GM23338 (cell line): ENCODE measurements around the gene NFKB1. TPM values are rescaled to one million over a fixed set of nuclear protein-coding genes. Genes with fewer than 3 reads are reported as not detected.

Source experiments
- ATAC-seq: fragments of 200-7000 bp; cut with Tn5 transposase; 3 replicates; pipeline ENCODE4 v1.9.1; 2020
- DNase-seq: peaks from one replicate; pipeline ENCODE4 v3.0.0-alpha.2; 2015; ENCODE audit warnings: low spot score
- H2AFZ ChIP-seq: fragments of 200-600 bp; sonication (generic); 2 replicates; pipeline ENCODE4 v1.8.0; 2016; ENCODE audit warnings: antibody characterized with exemption, mild to moderate bottlenecking, moderate library complexity
- H3F3A ChIP-seq: fragments of 200-600 bp; sonication (generic); replicated peaks from 2 replicates; pipeline ENCODE4 v1.8.0; 2017; ENCODE audit warnings: antibody characterized with exemption, mixed run types, low read depth
- H3K27ac ChIP-seq: fragments of 200-600 bp; sonication (generic); 2 replicates; pipeline ENCODE4 v1.6.1; 2016; ENCODE audit warnings: low read depth
- H3K27me3 ChIP-seq: fragments of 200-600 bp; sonication (generic); 2 replicates; pipeline ENCODE4 v1.8.0; 2016; ENCODE audit warnings: mild to moderate bottlenecking, mixed run types, moderate library complexity; ENCODE audit not compliant: insufficient read depth
- H3K36me3 ChIP-seq: fragments of 200-600 bp; sonication (generic); 2 replicates; pipeline ENCODE4 v1.8.0; 2016; ENCODE audit warnings: mild to moderate bottlenecking; ENCODE audit not compliant: insufficient read depth
- H3K4me1 ChIP-seq: fragments of 200-600 bp; sonication (generic); 2 replicates; pipeline ENCODE4 v1.8.0; 2016; ENCODE audit warnings: mild to moderate bottlenecking, moderate library complexity; ENCODE audit not compliant: insufficient read depth
- H3K4me2 ChIP-seq: fragments of 200-600 bp; sonication (generic); 2 replicates; pipeline ENCODE4 v1.7.1; 2017; ENCODE audit warnings: mixed run types
- H3K4me3 ChIP-seq: fragments of 200-600 bp; sonication (generic); 2 replicates; pipeline ENCODE4 v1.6.1; 2016; ENCODE audit warnings: mixed run types
- H3K79me2 ChIP-seq: fragments of 200-600 bp; sonication (generic); replicated peaks from 2 replicates; pipeline ENCODE4 v1.8.0; 2017; ENCODE audit warnings: mild to moderate bottlenecking; ENCODE audit not compliant: insufficient read depth
- H3K9me2 ChIP-seq: fragments of 200-600 bp; sonication (generic); 2 replicates; pipeline ENCODE4 v1.8.0; 2017; ENCODE audit not compliant: insufficient read depth
- H4K20me1 ChIP-seq: fragments of 200-600 bp; sonication (generic); replicated peaks from 2 replicates; pipeline ENCODE4 v1.8.0; 2017; ENCODE audit warnings: mild to moderate bottlenecking; ENCODE audit not compliant: insufficient read depth
- H3K27ac Mint-ChIP-seq: 2 replicates; pipeline ENCODE4 v1.8.0; 2020; ENCODE audit warnings: inconsistent platforms, mild to moderate bottlenecking, moderate library complexity, mixed read lengths
- H3K27me3 Mint-ChIP-seq: 3 replicates; pipeline ENCODE4 v1.8.0; 2022; ENCODE audit warnings: low read depth, mild to moderate bottlenecking, moderate library complexity, mixed read lengths, inconsistent platforms; ENCODE audit not compliant: insufficient read depth, poor library complexity
- H3K36me3 Mint-ChIP-seq: 3 replicates; pipeline ENCODE4 v1.8.0; 2021; ENCODE audit warnings: low read depth, mild to moderate bottlenecking, inconsistent platforms, moderate library complexity, mixed read lengths
- H3K4me1 Mint-ChIP-seq: 3 replicates; pipeline ENCODE4 v1.8.0; 2020; ENCODE audit warnings: mild to moderate bottlenecking, inconsistent platforms, mixed read lengths
- H3K4me3 Mint-ChIP-seq: 3 replicates; pipeline ENCODE4 v1.8.0; 2021; ENCODE audit warnings: moderate library complexity, mild to moderate bottlenecking, inconsistent platforms, mixed read lengths
- H3K9me3 Mint-ChIP-seq: 3 replicates; pipeline ENCODE4 v1.8.0; 2020; ENCODE audit warnings: moderate library complexity, mild to moderate bottlenecking, inconsistent platforms, mixed read lengths
- EZH2phosphoT487 ChIP-seq: fragments of 200-600 bp; sonication (generic); IDR thresholded peaks from one replicate; pipeline ENCODE4 v1.8.1; 2018; ENCODE audit warnings: antibody characterized with exemption; ENCODE audit not compliant: unreplicated experiment
- JUNB ChIP-seq: IDR thresholded peaks from one replicate; pipeline ENCODE4 v1.6.1; 2016; ENCODE audit warnings: antibody characterized with exemption; ENCODE audit not compliant: unreplicated experiment
- POLR2AphosphoS5 ChIP-seq: IDR thresholded peaks from 2 replicates; pipeline ENCODE4 v1.6.1; 2016; ENCODE audit warnings: antibody characterized with exemption, low read depth
- STAT1 ChIP-seq: IDR thresholded peaks from one replicate; pipeline ENCODE4 v1.6.1; 2016; ENCODE audit warnings: antibody characterized with exemption; ENCODE audit not compliant: unreplicated experiment
- ZNF331 ChIP-seq: fragments of 250-450 bp; sonication (Bioruptor Pico); IDR thresholded peaks from 2 replicates; pipeline ENCODE4 v1.5.0; 2020; ENCODE audit warnings: low read depth, mild to moderate bottlenecking, moderate library complexity
- polyA plus RNA-seq: library from polyadenylated mRNA; unstranded; fragments of >200 nt; fragmentation: Nextera tagmentation; extraction: Ambion mirVana; gene quantifications from 2 replicates; pipeline ENCODE4 v1.2.1, GENCODE V29; 2016
- total RNA-seq: library from RNA; depleted of rRNA; stranded (reverse); fragments of >200 nt; shearing (Covaris generic); gene quantifications from 2 replicates; pipeline ENCODE4 v1.2.3, GENCODE V29; 2014
- TF ChIP-seq, protein P1 (sequence below), 2 experiments: fragments of 200-600 bp in 1 of 2; sonication (generic) in 1 of 2; conservative IDR thresholded peaks; 2 replicates each; pipeline versions ENCODE4 v1.5.1 to v1.6.1; 2016 to 2017; ENCODE audit warnings: antibody characterized with exemption in 2 of 2, low read depth in 2 of 2, mild to moderate bottlenecking in 2 of 2, moderate library complexity in 1 of 2
- TF ChIP-seq, protein P2 (sequence below): fragments of 250-450 bp; sonication (Bioruptor Pico); IDR thresholded peaks from 2 replicates; pipeline ENCODE4 v1.5.0; 2020; ENCODE audit warnings: mild to moderate bottlenecking, moderate library complexity
- TF ChIP-seq, protein P3 (sequence below): IDR thresholded peaks from 2 replicates; pipeline ENCODE4 v1.6.1; 2016; ENCODE audit warnings: antibody characterized with exemption

NFKB1 gene
- total and polyA plus RNA-seq, 2 experiments from 2014 or later, result 0.82 to 4.6 TPM

DNA sequence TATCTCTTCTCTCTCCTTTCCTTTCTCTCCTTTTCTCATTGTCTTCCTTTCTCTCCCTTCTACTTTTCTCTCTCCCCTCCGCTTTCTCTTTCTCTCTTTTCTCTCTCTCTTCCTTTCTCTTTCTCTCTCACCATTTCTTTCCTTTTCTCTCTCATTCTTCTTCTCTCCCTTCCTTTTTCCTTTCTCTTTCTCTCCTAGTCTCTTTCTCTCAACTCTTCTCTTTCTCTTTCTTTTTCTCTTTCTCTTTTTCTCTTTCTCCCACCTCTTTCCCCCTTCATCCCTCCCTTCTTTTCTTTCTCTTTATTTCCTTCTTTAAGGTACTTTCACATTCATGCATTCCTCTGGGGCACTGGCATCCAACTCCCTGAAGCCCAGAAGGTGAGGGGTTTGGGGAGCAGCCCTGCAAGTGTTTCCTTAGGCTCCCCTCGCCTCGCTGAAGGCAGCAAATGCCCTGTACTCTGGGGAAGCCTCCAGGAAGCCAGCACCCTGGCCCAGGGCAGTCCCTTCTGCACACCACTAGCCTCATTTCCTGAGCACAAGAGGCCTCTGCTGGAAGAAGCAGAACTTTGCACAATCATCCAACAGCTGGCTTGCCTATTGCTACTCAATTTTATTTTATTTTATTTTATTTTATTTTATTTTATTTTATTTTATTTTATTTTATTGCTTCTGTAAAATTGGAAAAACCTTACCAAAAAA lies 124.2 kb downstream of the NFKB1 start:
- Histone ChIP-seq H3F3A (no peaks in the 10 kb centered on the region), H3K4me3 (no peak overlapping the region), H4K20me1 (no peaks in the 10 kb centered on the region), H3K4me1 (peaks cover 13% of the 10 kb centered on the region), H3K9me2 (no peaks in the 10 kb centered on the region), H3K36me3 (no peaks in the 10 kb centered on the region), H3K4me2 (no peak overlapping the region), H2AFZ (peak overlapping the region; percentile 91), H3K27ac (no peak overlapping the region), H3K79me2 (no peaks in the 10 kb centered on the region), H3K27me3 (no peaks in the 10 kb centered on the region)
- TF ChIP-seq, protein P1, sequence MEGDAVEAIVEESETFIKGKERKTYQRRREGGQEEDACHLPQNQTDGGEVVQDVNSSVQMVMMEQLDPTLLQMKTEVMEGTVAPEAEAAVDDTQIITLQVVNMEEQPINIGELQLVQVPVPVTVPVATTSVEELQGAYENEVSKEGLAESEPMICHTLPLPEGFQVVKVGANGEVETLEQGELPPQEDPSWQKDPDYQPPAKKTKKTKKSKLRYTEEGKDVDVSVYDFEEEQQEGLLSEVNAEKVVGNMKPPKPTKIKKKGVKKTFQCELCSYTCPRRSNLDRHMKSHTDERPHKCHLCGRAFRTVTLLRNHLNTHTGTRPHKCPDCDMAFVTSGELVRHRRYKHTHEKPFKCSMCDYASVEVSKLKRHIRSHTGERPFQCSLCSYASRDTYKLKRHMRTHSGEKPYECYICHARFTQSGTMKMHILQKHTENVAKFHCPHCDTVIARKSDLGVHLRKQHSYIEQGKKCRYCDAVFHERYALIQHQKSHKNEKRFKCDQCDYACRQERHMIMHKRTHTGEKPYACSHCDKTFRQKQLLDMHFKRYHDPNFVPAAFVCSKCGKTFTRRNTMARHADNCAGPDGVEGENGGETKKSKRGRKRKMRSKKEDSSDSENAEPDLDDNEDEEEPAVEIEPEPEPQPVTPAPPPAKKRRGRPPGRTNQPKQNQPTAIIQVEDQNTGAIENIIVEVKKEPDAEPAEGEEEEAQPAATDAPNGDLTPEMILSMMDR (conservative IDR thresholded peaks at IDR 0.05; ENCODE audit: low read depth in 2 of 2), result peak; percentile 31 to 74; a peak in 3 of 4 replicates
- no peak for TF ChIP-seq POLR2AphosphoS5
- peaks cover 14% of the 10 kb centered on the region for H3K4me1 Mint-ChIP-seq
- ATAC-seq (peak; percentile 86), DNase-seq (peak; percentile 52)
- H3K36me3 Mint-ChIP-seq, result no peaks in the 10 kb centered on the region
- H3K27ac Mint-ChIP-seq, result no peak overlapping the region
- peaks cover 3% of the 10 kb centered on the region for H3K27me3 Mint-ChIP-seq
- H3K4me3 Mint-ChIP-seq, result no peak overlapping the region
- H3K9me3 Mint-ChIP-seq, result no peaks in the 10 kb centered on the region

DNA sequence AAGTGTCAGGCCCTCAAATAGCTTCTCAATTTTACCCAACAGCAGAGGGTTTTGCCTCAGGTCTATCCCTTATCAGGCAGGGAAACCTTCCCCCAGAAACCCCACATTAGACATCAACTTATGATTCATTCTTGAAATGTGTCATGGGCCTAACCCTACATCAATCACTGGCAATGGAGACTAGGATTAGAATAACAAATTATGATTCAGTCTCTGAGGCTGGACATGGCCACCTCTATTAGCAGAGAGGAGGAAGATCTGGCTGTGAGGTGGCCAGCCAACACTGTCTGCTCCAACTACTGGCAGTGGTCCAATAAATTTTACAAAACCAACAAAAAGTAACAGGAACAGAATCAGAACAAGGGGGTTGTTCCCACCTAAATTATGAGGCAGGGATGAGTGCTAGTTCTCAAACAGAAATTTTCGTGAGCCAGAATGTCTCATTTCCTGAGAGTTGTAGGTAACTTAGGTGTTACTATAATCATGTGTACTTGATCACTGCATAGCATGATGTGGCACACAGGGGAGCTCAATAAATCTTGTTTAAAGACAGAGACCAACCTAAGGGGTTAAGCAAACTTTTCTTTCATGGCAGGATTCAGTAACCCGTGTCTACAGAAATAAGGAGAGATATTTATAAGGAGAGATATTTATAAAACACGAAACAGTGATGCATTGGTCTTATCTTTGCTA lies 126.8 kb downstream of the NFKB1 start:
- peaks cover 3% of the 10 kb centered on the region for H3K27me3 Mint-ChIP-seq
- Histone ChIP-seq H3K4me3 (no peak overlapping the region), H3F3A (no peaks in the 10 kb centered on the region), H4K20me1 (no peaks in the 10 kb centered on the region), H3K9me2 (no peaks in the 10 kb centered on the region), H3K27me3 (no peaks in the 10 kb centered on the region), H3K36me3 (peaks cover 6% of the 10 kb centered on the region), H3K4me1 (peaks cover 13% of the 10 kb centered on the region), H3K4me2 (no peak overlapping the region), H2AFZ (no peak overlapping the region), H3K27ac (no peak overlapping the region), H3K79me2 (no peaks in the 10 kb centered on the region)
- no peak for DNase-seq
- H3K9me3 Mint-ChIP-seq, result no peaks in the 10 kb centered on the region
- peaks cover 8% of the 10 kb centered on the region; the same call in 2 of the 3 replicates for H3K4me1 Mint-ChIP-seq
- no peak overlapping the region for H3K4me3 Mint-ChIP-seq
- ATAC-seq, result no peak
- peaks cover 4% of the 10 kb centered on the region; the same call in 1 of the 3 replicates for H3K36me3 Mint-ChIP-seq
- H3K27ac Mint-ChIP-seq, result no peak overlapping the region
- TF ChIP-seq JUNB, result no peak
- no peak for TF ChIP-seq ZNF331
- no peak for TF ChIP-seq EZH2phosphoT487
- TF ChIP-seq, protein P2, sequence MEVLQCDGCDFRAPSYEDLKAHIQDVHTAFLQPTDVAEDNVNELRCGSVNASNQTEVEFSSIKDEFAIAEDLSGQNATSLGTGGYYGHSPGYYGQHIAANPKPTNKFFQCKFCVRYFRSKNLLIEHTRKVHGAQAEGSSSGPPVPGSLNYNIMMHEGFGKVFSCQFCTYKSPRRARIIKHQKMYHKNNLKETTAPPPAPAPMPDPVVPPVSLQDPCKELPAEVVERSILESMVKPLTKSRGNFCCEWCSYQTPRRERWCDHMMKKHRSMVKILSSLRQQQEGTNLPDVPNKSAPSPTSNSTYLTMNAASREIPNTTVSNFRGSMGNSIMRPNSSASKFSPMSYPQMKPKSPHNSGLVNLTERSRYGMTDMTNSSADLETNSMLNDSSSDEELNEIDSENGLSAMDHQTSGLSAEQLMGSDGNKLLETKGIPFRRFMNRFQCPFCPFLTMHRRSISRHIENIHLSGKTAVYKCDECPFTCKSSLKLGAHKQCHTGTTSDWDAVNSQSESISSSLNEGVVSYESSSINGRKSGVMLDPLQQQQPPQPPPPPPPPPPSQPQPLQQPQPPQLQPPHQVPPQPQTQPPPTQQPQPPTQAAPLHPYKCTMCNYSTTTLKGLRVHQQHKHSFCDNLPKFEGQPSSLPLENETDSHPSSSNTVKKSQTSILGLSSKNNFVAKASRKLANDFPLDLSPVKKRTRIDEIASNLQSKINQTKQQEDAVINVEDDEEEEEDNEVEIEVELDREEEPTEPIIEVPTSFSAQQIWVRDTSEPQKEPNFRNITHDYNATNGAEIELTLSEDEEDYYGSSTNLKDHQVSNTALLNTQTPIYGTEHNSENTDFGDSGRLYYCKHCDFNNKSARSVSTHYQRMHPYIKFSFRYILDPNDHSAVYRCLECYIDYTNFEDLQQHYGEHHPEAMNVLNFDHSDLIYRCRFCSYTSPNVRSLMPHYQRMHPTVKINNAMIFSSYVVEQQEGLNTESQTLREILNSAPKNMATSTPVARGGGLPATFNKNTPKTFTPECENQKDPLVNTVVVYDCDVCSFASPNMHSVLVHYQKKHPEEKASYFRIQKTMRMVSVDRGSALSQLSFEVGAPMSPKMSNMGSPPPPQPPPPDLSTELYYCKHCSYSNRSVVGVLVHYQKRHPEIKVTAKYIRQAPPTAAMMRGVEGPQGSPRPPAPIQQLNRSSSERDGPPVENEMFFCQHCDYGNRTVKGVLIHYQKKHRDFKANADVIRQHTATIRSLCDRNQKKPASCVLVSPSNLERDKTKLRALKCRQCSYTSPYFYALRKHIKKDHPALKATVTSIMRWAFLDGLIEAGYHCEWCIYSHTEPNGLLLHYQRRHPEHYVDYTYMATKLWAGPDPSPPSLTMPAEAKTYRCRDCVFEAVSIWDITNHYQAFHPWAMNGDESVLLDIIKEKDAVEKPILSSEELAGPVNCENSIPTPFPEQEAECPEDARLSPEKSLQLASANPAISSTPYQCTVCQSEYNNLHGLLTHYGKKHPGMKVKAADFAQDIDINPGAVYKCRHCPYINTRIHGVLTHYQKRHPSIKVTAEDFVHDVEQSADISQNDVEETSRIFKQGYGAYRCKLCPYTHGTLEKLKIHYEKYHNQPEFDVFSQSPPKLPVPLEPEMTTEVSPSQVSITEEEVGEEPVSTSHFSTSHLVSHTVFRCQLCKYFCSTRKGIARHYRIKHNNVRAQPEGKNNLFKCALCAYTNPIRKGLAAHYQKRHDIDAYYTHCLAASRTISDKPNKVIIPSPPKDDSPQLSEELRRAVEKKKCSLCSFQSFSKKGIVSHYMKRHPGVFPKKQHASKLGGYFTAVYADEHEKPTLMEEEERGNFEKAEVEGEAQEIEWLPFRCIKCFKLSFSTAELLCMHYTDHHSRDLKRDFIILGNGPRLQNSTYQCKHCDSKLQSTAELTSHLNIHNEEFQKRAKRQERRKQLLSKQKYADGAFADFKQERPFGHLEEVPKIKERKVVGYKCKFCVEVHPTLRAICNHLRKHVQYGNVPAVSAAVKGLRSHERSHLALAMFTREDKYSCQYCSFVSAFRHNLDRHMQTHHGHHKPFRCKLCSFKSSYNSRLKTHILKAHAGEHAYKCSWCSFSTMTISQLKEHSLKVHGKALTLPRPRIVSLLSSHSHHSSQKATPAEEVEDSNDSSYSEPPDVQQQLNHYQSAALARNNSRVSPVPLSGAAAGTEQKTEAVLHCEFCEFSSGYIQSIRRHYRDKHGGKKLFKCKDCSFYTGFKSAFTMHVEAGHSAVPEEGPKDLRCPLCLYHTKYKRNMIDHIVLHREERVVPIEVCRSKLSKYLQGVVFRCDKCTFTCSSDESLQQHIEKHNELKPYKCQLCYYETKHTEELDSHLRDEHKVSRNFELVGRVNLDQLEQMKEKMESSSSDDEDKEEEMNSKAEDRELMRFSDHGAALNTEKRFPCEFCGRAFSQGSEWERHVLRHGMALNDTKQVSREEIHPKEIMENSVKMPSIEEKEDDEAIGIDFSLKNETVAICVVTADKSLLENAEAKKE, result no peak
- TF ChIP-seq, protein P1 (conservative IDR thresholded peaks at IDR 0.05; ENCODE audit: low read depth in 2 of 2), result no peak
- TF ChIP-seq STAT1, result no peak
- TF ChIP-seq, protein P3, sequence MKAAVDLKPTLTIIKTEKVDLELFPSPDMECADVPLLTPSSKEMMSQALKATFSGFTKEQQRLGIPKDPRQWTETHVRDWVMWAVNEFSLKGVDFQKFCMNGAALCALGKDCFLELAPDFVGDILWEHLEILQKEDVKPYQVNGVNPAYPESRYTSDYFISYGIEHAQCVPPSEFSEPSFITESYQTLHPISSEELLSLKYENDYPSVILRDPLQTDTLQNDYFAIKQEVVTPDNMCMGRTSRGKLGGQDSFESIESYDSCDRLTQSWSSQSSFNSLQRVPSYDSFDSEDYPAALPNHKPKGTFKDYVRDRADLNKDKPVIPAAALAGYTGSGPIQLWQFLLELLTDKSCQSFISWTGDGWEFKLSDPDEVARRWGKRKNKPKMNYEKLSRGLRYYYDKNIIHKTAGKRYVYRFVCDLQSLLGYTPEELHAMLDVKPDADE, result no peak
